ENCODE results near the gene ENOX2.
"Not testable (repeated sequence)": the region's sequence is repeated elsewhere in the genome, so short reads cannot be mapped to it uniquely, and the experiment has no call there.

Gene ENOX2, protein sequence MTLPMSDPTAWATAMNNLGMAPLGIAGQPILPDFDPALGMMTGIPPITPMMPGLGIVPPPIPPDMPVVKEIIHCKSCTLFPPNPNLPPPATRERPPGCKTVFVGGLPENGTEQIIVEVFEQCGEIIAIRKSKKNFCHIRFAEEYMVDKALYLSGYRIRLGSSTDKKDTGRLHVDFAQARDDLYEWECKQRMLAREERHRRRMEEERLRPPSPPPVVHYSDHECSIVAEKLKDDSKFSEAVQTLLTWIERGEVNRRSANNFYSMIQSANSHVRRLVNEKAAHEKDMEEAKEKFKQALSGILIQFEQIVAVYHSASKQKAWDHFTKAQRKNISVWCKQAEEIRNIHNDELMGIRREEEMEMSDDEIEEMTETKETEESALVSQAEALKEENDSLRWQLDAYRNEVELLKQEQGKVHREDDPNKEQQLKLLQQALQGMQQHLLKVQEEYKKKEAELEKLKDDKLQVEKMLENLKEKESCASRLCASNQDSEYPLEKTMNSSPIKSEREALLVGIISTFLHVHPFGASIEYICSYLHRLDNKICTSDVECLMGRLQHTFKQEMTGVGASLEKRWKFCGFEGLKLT

DNA sequence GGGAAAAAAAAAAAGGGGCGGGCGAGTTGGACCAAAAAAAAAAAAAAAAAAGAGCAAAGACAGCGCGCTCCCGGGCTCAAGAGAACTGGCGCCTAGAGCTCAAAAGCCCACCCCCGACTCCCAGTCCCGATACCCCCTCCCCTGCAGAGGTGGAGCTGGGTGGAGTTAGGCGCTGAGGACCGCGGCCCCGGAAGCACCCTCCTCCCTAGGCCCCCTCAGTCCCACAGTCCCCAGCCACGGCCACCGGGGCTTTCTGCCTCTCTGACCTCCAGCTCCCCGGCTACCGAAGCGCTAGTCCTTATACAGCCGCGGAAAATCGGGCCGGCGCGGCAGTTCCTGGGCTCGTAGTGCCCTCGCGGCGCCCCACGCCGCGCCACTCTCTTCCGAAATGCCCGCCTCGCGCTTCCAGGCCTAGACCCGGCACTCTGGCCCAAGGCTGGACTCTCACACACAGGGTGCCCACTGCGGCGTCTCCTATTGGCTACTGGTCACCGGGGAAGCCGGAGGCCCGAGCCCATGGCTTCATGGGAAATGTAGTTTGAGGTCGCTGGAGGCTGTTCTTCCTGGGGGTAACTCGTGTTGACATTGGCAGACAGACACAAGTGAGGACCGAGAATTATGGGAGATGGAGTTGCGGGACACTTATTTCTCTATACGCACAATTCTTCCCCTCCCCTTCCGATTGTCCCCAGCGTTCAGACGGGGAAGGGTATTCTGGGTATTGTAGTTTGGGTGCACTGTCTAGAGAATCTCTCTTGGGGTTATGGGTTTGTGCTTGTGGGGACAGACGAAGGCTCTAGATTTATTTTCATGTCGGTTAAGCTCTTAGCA lies at the start of gene ENOX2:
ENOX2 (minus strand) TSS at position 427 of the 831 bp plus-strand sequence. CDS start 199,993 bp downstream, outside the sequence.
- peak; percentile 40 to 59 for DNase-seq (ENCODE audit: low read depth in 1 of 2, low spot score in 1 of 2)

DNA sequence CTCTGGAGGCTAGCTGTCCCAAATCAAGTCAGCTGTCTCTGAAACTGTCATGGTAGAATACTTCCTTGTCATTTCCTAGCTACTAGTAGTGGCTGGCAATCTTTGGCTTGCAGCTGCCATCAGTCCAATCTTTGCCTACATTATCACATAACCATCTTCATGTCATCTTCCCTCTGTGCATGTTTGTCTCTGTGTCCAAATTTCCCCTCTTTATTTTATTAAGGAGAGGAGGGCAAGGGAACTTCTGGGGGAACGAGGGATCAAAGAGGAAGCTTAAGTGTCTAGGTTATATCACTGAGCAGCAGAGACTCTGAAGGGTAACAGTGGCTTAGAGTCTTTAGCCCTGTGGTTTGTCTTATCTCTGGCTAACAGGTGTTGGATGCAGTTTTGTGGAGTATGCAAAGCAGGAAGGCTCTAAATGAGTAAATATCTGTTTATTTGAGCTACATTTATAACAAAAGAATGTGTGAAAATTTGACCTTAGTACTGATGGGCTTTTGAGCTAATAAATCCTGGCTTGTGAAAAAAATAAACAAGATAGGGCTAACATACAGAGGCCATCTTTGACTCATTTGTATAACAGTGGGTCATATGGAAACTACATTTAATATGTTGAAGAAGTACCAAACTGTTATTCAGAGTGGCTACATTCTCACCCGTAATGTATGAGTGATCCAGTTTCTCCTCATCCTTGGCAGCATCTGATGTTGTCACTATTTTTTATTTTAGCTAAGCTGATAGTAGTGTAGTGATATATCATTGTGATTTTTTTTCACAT lies 49.4 kb upstream of the ENOX2 start:
- no peak for DNase-seq (ENCODE audit: low read depth in 1 of 2, low spot score in 1 of 2)

DNA sequence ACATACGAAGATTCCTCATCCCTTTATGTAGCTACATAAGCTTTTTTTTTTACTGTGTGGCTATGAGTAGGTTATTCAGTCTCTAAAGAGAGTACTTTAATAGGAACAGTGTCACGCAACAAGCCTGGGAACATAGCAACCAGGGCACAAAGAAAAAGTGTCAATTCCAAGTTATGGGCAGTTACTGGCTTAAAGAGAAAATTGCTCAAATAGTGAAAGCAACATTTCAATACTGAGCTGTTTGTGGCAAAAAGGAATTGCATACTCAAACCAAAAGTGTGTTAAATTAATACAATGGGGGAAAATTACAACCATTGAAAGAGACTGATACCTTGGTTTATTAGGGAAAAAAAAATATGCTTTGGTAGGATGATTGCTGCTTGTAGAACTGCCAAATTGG lies 41.2 kb upstream of the ENOX2 start:
- no peak for DNase-seq (ENCODE audit: low read depth in 1 of 2, low spot score in 1 of 2)

DNA sequence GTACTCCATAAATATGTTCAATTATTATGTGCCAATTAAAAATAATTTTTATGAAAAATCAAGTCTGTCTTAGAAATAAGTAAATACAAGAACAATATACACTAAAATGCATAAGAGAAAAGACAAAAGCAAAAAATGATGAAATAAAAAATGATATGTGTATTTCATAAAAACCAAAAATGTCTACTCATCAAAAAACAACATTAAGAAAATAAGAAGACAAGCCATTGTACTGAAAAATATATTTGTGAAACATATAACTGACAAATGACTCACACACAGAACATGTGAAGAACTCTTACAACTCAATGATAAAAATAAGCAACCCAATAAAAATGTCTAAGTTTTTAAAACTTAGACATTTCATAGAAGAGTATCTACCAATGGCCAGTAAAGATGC lies 34.1 kb upstream of the ENOX2 start:
- DNase-seq (ENCODE audit: low read depth in 1 of 2, low spot score in 1 of 2): no peak

DNA sequence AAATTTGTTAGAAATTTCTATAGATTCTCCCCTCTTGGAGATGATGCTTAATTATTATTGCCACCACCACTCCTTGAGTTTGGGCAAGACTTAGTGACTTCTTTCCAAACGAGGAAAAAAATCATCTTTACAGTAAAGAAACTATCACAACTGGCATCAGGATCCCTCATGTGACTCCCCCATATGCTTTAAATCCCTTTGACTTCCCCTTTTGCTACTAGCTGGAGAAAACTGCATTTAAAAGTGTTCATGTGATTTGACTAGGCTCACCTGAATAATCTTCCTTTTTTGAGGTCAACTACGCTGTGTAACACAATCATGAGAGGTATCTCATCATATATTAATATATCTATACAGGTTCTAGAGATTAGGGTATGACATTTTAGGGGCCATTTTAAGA lies 30.3 kb upstream of the ENOX2 start:
- DNase-seq (ENCODE audit: low read depth in 1 of 2, low spot score in 1 of 2): no peak

DNA sequence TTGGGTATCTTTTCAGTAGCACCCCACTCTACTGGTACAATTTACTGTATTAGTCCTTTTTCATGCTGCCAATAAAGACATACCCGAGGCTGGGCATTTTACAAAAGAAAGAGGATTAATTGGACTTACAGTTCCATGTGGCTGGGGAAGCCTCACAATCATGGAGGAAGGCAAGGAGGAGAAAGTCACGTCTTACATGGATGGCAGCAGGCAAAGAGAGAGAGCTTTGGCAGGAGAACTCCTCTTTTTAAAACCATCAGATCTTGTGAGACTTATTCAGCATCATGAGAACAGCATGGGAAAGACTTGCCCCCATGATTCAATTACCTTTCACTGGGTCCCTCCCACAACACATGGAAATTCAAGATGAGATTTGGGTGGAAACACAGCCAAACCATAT lies 17.4 kb upstream of the ENOX2 start:
- DNase-seq (ENCODE audit: low read depth in 1 of 2, low spot score in 1 of 2): not testable (repeated sequence)

DNA sequence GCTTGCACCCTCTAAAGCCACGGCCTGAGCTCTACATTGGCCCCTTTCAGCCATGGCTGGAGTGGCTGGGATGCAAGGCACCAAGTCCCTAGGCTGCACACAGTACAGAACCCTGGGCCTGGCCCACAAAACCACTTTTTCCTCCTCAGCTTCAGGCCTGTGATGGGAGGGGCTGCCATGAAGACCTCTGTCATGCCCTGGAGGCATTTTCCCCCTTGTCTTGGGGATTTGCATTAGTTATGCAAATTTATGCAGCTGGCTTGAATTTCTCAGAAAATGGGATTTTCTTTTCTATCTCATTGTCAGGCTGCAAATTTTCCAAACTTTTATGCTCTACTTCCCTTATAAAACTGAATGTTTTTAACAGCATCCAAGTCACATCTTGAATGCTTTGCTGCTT lies 16.7 kb upstream of the ENOX2 start:
- DNase-seq (ENCODE audit: low read depth in 1 of 2, low spot score in 1 of 2): not testable (repeated sequence)

DNA sequence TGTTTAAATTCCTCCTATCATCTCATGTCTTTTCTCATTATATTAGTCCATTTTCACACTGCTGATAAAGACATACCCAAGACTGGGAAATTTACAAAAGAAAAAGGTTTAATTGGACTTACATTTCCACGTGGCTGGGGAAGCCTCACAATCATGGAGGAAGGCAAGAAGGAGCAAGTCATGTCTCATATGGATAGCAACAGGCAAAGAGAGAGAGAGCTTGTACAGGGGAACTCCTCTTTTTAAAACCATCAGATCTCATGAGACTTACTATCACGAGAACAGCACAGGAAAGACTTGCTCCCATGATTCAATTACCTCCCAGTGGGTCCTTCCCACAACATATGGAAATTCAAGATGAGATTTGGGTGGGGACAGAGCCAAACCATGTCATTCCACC lies 15.5 kb upstream of the ENOX2 start:
- DNase-seq (ENCODE audit: low read depth in 1 of 2, low spot score in 1 of 2): not testable (repeated sequence)

DNA sequence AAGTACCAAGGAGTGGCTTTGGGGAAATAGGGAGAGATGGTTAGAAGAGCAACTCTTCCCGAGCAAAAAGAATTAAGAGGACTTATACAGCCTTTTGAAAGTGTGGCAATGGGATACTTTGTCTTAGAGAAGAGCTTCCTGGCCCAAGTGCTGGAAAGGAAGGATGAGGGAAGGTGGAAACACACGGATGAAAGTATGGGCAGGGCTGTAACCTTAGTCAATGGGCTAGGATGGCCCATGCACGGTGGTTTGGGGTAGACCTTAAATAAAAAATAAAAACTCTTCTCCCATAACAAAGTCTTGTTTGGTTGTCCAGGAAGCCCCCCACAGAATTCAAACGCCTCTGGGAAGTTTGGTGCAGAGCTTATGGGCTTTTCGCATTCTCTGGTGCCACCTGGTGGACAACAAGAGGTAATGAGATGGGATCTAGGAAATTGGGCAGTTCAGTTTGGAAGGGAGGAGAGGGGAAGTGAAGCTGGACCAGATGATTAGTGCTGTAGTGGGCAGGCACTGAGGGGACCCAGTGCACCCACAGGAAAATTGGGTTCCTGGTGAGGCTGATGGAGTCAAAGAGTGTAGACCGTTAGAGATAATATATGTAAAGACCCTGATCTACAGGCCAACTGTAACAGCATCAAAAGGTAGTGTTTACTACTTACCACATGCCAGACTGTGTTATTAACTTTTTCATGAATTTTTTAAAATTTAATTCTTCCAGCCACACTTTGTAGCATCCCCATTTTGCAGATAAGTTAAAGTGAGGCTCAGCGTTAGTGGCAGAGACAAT lies 13.8 kb upstream of the ENOX2 start:
- peak in 1 of 2 donors; percentile 7 for DNase-seq (ENCODE audit: low read depth in 1 of 2, low spot score in 1 of 2)

DNA sequence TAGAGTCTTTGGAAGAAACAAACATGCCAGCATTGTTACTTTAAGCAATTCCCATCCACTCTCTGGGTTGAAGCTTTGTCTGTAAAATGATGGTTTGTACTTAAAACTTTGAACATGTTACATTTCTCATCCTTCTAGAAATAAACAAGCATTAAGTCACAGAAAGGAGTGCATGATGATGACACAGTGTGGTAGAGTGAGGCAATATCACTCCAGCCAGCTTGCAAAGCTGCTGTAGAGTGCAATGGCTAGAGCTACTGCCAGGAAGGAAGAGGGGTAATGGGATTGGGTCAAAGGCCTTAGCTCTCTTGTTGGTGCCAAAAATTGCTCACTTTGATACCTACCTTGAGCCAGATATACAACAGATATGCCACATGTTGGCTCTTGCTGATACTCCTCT lies 12.3 kb upstream of the ENOX2 start:
- DNase-seq (ENCODE audit: low read depth in 1 of 2, low spot score in 1 of 2): no peak

DNA sequence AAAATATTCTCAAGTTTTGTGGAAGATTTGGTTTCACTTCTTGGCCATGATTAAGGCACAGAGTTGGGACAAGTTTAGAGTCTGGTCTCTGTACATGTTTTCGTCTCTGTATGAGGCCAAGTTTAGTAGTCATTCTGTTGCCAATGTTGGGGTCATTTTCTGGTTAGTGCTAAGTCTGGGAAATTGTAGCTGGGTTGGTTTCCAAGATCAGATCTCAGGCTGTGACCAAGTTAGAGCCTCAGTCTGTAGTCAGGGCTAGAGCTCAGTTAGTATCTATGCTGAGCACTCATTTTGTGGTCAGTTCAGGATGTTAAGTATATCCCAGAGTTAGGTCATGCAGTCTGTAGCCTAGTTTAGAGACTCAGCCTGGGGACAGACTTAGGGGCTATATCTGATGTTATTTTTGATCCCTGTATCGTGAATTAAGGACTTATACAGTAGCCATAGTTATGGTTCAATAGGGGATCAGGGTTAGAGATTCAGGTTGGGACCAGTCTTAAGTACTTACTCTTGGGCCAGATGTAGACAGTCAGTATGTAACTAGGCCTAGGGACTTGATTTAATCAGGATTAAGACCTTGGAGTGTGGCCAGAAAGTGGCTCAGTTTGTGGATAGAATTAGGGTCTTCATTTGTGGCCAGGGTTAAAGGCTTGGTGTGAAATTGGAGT lies 6.6 kb upstream of the ENOX2 start:
- no peak for DNase-seq (ENCODE audit: low read depth in 1 of 2, low spot score in 1 of 2)

DNA sequence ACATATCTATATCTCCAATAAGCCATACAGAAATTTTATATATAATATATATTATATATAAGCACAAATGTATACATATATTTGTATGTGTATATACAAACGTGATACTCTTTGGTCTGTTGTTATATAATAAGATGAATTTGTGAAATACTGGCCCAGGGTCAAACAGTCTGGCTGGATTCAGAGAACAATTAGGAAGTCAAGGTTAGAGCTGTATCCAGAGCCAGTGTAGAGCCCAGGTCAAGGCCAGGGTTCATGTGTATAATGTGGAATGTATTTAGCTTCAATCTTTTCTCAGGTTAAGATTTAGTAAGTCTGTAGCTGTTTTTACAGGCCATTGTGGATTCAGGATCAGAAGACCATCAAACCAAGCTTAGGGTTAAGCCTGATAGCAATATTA lies 3.8 kb upstream of the ENOX2 start:
- DNase-seq (ENCODE audit: low read depth in 1 of 2, low spot score in 1 of 2): no peak

DNA sequence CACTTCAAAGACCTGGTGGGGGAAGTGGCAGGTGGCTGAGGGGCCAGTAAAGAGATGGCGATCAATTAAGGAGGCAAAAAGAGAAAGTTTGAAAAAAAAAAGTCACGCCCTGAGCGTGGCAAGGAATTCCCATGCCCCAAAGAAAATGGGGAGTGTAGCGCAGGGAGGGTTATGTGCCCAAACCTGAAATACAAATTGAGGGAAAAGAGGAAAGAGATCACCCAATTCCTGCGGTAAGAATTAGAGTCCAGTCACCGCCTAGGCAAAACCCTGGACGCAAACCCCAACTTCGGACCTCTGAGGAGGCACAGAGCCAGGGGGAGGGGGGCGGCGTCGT lies 595 bp downstream of the ENOX2 start:
- DNase-seq (ENCODE audit: low read depth in 1 of 2, low spot score in 1 of 2): no peak

DNA sequence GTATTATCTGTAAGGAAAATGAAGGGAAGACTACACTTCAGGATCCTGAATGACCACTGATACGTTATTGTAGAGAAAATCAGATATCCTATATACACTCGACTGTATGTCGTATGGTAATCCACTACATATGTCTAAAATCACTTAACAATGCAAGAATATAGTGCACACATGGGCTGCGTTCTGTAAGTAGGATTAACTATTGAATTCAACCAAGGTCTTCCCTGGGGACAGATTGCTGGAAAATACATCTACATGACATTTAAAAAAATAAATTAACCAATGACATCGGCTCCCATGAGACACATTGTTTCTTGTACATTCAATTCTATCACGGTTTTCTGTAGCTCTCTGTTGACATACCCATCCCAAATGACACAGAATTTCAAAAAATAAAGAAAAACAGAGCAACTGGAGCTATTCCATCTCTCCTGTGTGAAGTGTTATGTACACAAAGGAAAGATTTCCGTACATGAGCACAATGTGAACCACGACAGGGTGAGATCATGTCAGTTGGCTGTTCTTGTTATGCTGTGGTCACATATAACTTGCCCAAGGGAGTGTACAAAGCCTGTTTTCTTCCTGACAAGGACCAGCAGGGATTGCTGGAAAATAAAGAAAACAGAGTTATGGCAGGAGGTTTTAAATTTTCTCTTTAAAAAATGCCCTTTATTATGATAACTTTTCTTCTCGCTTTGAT lies 6.1 kb downstream of the ENOX2 start:
- no peak for DNase-seq (ENCODE audit: low read depth in 1 of 2, low spot score in 1 of 2)

DNA sequence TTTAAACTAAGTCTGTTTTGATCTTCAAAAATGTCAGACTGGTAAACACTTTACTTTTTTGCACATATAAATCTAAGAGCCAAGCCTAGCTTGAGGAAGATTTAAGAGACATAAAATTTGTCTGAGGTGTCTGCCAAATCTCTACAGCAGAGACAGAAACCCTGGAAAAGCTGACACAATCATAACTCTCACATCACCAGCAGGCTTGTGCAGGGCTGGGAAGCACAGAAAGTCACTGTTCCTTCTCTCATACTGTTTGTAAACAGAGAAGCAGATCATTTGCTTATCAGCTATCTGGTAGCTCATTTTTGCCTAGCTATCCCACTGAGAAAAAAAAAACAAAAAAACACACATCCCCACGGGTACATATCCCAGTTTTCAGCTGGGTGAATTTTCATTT lies 7.0 kb downstream of the ENOX2 start:
- no peak for DNase-seq (ENCODE audit: low read depth in 1 of 2, low spot score in 1 of 2)

DNA sequence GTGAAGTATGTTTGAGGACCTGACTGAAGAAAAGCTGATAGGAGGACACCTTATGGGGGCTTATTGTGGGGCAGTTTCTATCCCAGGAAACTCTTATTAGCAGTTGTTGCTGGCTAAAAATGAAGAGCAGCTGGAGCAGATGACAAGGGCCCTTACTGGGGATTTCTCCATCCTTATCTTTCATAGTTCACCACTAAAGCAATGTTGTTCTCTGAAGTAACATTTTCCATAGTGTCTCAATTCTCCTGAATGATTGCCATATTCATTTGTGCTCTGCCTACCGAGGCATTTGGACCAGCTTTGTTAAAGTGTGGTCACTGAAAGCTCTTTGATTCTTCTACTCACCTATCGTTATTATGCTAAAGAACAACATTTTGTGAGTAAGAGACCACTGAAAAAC lies 7.7 kb downstream of the ENOX2 start:
- no peak for DNase-seq (ENCODE audit: low read depth in 1 of 2, low spot score in 1 of 2)

DNA sequence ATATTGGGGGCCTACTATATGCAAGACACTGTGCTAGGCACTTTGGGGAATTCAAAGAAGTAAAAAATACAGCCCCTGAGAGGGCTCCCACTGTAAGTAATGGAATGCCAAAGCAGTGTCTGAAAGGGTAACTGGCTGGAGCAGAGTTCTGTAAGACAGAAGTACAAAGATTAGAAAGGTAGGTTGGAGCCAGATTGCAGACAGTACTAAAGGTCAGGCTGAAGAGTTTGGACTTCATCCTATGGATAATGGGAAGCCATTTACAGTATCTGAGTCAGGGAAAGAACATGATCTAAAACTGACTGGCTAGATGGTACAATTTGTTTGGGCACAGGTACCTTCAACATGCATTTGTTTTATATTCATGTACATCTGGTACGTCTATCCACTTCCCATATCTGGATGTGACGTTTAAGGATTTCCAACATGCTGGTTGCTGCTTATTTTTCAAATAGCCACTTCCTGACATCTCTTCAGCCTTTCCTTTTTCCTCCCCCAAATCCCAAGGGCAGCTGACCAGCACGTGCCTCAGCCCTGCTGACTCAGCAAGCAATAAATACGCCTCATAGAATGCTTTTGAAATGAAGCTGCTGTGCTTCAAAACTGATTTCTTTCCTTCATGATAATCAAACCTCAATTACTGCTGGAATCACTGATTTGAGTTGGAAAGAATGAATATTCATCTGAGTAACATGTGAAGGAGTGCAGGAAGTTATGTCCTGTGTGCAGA lies 9.5 kb downstream of the ENOX2 start:
- DNase-seq (ENCODE audit: low read depth in 1 of 2, low spot score in 1 of 2): no peak

DNA sequence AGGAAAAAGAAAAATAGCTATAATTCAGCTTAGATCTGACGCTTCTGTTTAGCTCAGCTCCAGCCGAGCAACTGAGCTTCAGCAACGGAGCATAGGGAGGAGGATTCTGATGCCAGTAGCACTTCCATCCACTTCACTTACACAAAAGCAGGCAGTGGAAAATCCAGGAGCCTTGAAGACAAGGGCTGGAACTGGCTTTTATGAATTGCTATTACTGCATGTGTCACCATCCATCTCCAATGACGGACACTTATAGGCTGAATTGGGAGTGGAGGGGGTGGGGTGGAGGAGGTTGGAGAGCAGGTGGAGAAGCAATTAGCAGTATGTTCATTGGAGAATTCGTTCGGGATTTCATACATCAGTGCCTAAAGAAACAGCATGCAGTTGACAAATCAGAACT lies 15.6 kb downstream of the ENOX2 start:
- DNase-seq (ENCODE audit: low read depth in 1 of 2, low spot score in 1 of 2): no peak

DNA sequence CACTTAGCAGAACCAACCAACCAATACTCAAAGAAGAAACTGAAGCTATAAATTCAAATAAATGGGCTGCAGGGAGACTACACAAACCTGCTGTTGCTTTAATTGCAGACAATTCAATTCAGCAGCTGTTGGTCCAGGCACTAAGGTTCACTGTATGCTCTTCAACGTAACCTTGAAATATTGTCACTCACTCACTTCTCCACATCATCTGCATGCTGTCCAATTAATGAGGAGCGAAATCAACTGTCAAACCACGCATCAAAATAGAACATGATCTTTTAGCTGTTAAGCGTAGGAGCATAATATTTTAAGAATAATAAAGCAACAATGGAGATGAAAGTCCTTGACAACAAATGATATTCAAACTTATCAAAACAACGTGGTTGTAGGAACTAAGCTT lies 17.0 kb downstream of the ENOX2 start:
- no peak for DNase-seq (ENCODE audit: low read depth in 1 of 2, low spot score in 1 of 2)
